ENCODE measurements around the gene DHRS1. TPM values are rescaled to one million over a fixed set of nuclear protein-coding genes. Genes with fewer than 3 reads are reported as not detected.

The DHRS1 gene
- total RNA-seq, 1 donor from 2014 or later, result 84.2 TPM

DNA sequence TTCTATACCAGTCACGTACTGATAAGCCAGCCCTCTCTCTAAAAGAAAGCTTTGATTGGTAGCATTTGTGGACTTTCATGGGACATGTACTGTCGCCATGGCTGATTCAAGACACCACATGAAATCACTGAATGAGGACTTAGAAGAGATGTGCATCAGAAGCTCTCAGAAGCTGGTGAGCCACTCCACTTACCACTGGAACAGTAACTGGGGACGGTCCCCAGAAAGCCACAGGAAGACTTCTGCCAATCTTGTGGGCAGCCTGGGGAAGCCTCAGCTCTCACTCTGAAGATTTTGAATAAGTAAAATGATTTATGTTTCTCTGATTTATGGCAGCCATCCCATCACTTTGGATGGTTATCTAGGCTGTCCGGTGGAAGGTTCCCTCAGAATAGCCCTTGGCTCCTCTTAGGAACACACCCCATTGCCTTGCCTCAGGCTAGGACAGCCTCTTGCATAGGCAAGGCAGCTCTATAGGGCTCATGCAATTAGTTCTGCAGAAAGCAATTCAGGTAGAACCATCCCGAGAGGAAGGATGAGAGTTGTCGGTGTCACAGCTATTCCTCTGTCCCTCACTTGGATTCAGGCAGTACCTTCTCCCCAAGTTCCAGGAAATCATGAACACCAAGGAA lies 9.8 kb downstream of the DHRS1 start:
- Histone ChIP-seq H3K4me3 (no peak overlapping the region), H3K9me3 (no peaks in the 10 kb centered on the region), H3K36me3 (peaks cover 0 to 32% of the 10 kb centered on the region in 2 donors), H3K27me3 (no peaks in the 10 kb centered on the region), H3K4me1 (peaks cover 6% of the 10 kb centered on the region), H3K27ac (no peak overlapping the region)
- no peak for DNase-seq (ENCODE audit: extremely low spot score in 2 of 2)
- intact Hi-C loops (cut with DNase I), result no loop called here
- no peak for TF ChIP-seq POLR2A (IDR thresholded peaks at IDR 0.05)
- TF ChIP-seq, protein P1, sequence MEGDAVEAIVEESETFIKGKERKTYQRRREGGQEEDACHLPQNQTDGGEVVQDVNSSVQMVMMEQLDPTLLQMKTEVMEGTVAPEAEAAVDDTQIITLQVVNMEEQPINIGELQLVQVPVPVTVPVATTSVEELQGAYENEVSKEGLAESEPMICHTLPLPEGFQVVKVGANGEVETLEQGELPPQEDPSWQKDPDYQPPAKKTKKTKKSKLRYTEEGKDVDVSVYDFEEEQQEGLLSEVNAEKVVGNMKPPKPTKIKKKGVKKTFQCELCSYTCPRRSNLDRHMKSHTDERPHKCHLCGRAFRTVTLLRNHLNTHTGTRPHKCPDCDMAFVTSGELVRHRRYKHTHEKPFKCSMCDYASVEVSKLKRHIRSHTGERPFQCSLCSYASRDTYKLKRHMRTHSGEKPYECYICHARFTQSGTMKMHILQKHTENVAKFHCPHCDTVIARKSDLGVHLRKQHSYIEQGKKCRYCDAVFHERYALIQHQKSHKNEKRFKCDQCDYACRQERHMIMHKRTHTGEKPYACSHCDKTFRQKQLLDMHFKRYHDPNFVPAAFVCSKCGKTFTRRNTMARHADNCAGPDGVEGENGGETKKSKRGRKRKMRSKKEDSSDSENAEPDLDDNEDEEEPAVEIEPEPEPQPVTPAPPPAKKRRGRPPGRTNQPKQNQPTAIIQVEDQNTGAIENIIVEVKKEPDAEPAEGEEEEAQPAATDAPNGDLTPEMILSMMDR (IDR thresholded peaks at IDR 0.05), result no peak
- TF ChIP-seq POLR2AphosphoS5 (IDR thresholded peaks at IDR 0.05; ENCODE audit: insufficient read depth in 1 of 2, low read depth in 1 of 2), result no peak

DNA sequence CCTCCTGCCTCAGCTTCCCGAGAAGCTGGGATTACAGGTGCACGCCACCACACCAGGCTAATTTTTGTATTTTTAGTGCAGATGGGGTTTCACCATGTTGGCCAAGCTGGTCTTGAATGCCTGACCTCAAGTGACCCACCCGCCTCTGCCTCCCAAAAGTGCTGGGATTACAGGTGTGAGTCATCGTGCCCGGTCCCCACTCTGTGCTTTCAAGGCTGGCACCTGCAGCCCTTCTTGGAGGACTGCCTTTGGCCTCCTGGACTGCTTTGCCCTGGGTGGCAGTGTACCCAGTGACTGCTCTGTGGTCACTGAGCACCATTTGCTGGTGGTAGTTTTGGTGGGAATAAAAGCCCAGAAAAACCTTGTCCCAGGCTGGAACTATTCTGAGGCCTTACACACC lies 12.6 kb downstream of the DHRS1 start:
- H3K27ac ChIP-seq, result no peak overlapping the region
- H3K27me3 ChIP-seq, result no peaks in the 10 kb centered on the region
- peaks cover 0 to 25% of the 10 kb centered on the region in 2 donors for H3K36me3 ChIP-seq
- no peak for DNase-seq (ENCODE audit: extremely low spot score in 2 of 2)
- TF ChIP-seq POLR2A (IDR thresholded peaks at IDR 0.05), result no peak
- TF ChIP-seq, protein P1 (IDR thresholded peaks at IDR 0.05), result no peak
- TF ChIP-seq POLR2AphosphoS5 (IDR thresholded peaks at IDR 0.05; ENCODE audit: insufficient read depth in 1 of 2, low read depth in 1 of 2), result no peak
- peaks cover 6% of the 10 kb centered on the region for H3K4me1 ChIP-seq
- no peak overlapping the region for H3K4me3 ChIP-seq
- no peaks in the 10 kb centered on the region for H3K9me3 ChIP-seq
- intact Hi-C loops (cut with DNase I), result no loop called here

DNA sequence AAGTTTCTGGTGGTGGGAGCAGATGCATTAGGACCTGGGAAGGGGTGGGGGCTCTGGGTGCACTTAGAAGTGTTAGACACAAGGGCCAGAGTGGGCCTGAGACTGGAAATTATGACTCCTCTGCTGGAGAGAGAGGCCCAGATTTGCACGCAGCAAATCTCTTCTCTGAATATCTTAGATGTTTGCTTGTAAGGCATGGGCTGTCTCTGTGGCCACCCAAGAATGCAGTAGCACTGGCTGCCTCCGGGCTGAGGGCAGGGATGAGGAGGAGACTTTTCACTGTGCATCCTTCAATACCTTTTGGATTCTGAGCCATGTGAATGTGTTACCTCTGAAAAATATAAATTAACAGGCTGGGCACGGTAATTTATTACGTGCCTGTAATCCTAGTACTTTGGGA lies 14.2 kb downstream of the DHRS1 start:
- Histone ChIP-seq H3K36me3 (peaks cover 0 to 8% of the 10 kb centered on the region in 2 donors), H3K4me3 (no peak overlapping the region), H3K9me3 (no peaks in the 10 kb centered on the region), H3K4me1 (peaks cover 6% of the 10 kb centered on the region), H3K27me3 (no peaks in the 10 kb centered on the region), H3K27ac (no peak overlapping the region)
- DNase-seq (ENCODE audit: extremely low spot score in 2 of 2), result no peak
- no peak for TF ChIP-seq POLR2AphosphoS5 (IDR thresholded peaks at IDR 0.05; ENCODE audit: insufficient read depth in 1 of 2, low read depth in 1 of 2)
- intact Hi-C loops (cut with DNase I), result no loop called here

DNA sequence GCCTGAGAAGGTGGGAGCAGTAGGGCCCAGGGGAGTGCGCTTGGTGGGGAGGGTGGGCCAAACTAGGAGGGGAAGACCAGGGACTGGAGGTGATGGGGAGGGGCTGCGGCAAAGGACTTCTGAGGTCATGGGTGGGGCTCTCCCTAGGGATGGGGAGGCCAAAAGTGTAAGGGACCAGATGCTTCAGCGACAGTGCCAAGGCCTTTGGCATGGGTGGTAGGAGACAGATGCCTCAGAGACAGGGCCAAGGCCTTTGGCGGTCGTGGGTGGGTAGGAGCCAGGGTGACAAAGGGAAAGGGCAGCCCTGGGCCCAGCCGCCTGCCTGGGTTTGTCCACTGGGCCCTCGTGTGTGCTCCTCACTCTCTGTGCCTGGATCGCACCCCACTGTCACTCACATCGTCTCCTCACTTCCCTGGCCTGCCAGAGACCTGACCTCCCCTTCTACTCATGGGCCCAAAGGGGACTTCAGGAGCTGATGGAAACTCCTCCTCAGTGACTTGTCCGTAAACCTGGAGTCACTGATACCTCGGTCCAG lies 15.0 kb downstream of the DHRS1 start:
- H3K36me3 ChIP-seq, result peaks cover 0 to under 1% of the 10 kb centered on the region in 2 donors
- no peak for DNase-seq (ENCODE audit: extremely low spot score in 2 of 2)
- no peak for TF ChIP-seq POLR2AphosphoS5 (IDR thresholded peaks at IDR 0.05; ENCODE audit: insufficient read depth in 1 of 2, low read depth in 1 of 2)
- no peak for TF ChIP-seq POLR2A (IDR thresholded peaks at IDR 0.05)
- TF ChIP-seq, protein P1 (IDR thresholded peaks at IDR 0.05), result no peak
- H3K9me3 ChIP-seq, result no peaks in the 10 kb centered on the region
- peaks cover 6% of the 10 kb centered on the region for H3K4me1 ChIP-seq
- H3K27me3 ChIP-seq, result no peaks in the 10 kb centered on the region
- intact Hi-C loops (cut with DNase I), result no loop called here
- no peak overlapping the region for H3K4me3 ChIP-seq
- H3K27ac ChIP-seq, result no peak overlapping the region

DNA sequence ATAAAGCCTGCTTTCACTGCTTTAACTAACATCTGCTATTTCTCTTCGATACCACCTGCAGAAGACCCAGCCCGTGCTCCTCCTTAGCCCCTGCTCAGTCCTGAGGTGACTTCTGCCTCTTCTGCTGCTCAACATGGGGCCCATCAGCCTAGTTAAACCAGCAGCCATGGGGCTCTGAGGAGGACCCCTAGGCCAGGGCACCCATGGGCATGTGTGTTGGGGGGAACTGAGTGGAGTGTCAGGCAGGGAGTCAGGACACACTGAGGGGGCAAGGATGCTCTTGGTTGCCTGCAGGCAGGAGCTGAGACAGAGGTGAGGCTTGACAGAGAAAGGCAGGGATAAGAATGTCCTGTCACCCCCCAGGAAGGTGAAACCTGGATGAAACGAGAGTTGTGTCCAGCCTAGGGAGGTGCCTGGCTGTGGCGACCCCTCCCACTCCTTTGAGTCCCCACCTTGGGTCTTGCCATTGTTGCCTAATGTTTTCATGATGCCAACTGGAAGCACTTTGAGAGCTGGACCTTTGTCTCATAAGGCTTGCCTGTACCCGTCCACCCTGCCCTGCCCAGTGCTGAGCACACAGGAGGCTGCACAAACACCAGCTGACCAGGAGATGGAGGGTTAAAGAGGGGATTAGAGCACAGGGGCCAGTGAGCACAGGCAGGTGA lies 15.7 kb downstream of the DHRS1 start:
- H3K36me3 ChIP-seq, result no peaks in the 10 kb centered on the region
- no peak overlapping the region for H3K4me3 ChIP-seq
- H3K4me1 ChIP-seq, result peaks cover 11% of the 10 kb centered on the region
- no peaks in the 10 kb centered on the region for H3K9me3 ChIP-seq
- no peak overlapping the region for H3K27ac ChIP-seq
- no peaks in the 10 kb centered on the region for H3K27me3 ChIP-seq
- TF ChIP-seq POLR2AphosphoS5 (IDR thresholded peaks at IDR 0.05; ENCODE audit: insufficient read depth in 1 of 2, low read depth in 1 of 2) (no peak), POLR2A (IDR thresholded peaks at IDR 0.05) (no peak)
- TF ChIP-seq, protein P1 (IDR thresholded peaks at IDR 0.05), result no peak
- intact Hi-C loops (cut with DNase I), result no loop called here
- DNase-seq (ENCODE audit: extremely low spot score in 2 of 2), result no peak

All from vagina (tissue), 2 donors.